CD14-positive monocyte (primary cell): ENCODE results near the gene RNASE4. TPM values are rescaled to one million over a fixed set of nuclear protein-coding genes. Genes with fewer than 3 reads are reported as not detected.

Experiments
- DNase-seq, 3 donors: peaks; one replicate each; pipeline ENCODE4 v3.0.0-alpha.2; 2011 to 2022
- H2AFZ ChIP-seq: 2 replicates; pipeline ENCODE4 v1.6.0; 2012; ENCODE audit warnings: mild to moderate bottlenecking, low read depth, low read length, inconsistent platforms; ENCODE audit not compliant: insufficient read depth, poor library complexity, severe bottlenecking
- H3K27ac ChIP-seq, 2 donors: 1 replicate in 1 of 2; 2 replicates in 1 of 2; pipeline ENCODE4 v1.5.1; 2012 to 2013; ENCODE audit warnings: low read length in 2 of 2, control low read depth in 1 of 2, inconsistent platforms in 1 of 2, low read depth in 1 of 2, mild to moderate bottlenecking in 1 of 2
- H3K27me3 ChIP-seq, 2 donors: one replicate each; pipeline versions ENCODE4 v1.6.0 to v1.6.1; 2011 to 2013; ENCODE audit warnings: low read length in 2 of 2; ENCODE audit not compliant: control insufficient read depth in 2 of 2, insufficient read depth in 2 of 2
- H3K36me3 ChIP-seq, 2 donors: replicated peaks in 1 of 2; 1 replicate in 1 of 2; 2 replicates in 1 of 2; pipeline versions ENCODE4 v1.5.1 to v1.6.1; 2012 to 2013; ENCODE audit warnings: low read length in 2 of 2, control low read depth in 1 of 2, inconsistent platforms in 1 of 2, mild to moderate bottlenecking in 1 of 2; ENCODE audit not compliant: insufficient read depth in 2 of 2, control insufficient read depth in 1 of 2
- H3K4me1 ChIP-seq, 2 donors: 1 replicate in 1 of 2; 2 replicates in 1 of 2; pipeline versions ENCODE4 v1.5.1 to v1.6.1; 2012 to 2013; ENCODE audit warnings: low read length in 2 of 2, control low read depth in 1 of 2, inconsistent platforms in 1 of 2, mild to moderate bottlenecking in 1 of 2, moderate library complexity in 1 of 2; ENCODE audit not compliant: insufficient read depth in 2 of 2, control insufficient read depth in 1 of 2
- H3K4me2 ChIP-seq: replicated peaks from 2 replicates; pipeline ENCODE3; 2012; ENCODE audit warnings: low read length, moderate library complexity, mild to moderate bottlenecking; ENCODE audit not compliant: poor library complexity, severe bottlenecking; ENCODE audit errors: extremely low read depth
- H3K4me3 ChIP-seq, 3 experiments: fragments of 200-600 bp in 1 of 3; sonication (generic) in 1 of 3; replicated peaks in 1 of 3; 1 replicate in 2 of 3; 2 replicates in 1 of 3; pipeline ENCODE4 v1.5.1; 2011 to 2013; ENCODE audit warnings: low read length in 3 of 3, mild to moderate bottlenecking in 3 of 3, control low read depth in 2 of 3, low read depth in 2 of 3, inconsistent platforms in 1 of 3, moderate library complexity in 1 of 3
- H3K79me2 ChIP-seq: 2 replicates; pipeline ENCODE4 v1.6.0; 2012; ENCODE audit warnings: mild to moderate bottlenecking, control low read depth, inconsistent platforms, low read length, moderate library complexity; ENCODE audit not compliant: insufficient read depth
- H3K9ac ChIP-seq: 2 replicates; pipeline ENCODE4 v1.6.0; 2017; ENCODE audit warnings: low read length, mild to moderate bottlenecking; ENCODE audit not compliant: insufficient read depth, poor library complexity, severe bottlenecking
- H3K9me3 ChIP-seq, 2 donors: replicated peaks in 1 of 2; 1 replicate in 1 of 2; 2 replicates in 1 of 2; pipeline versions ENCODE4 v1.5.1 to v1.6.1; 2012 to 2013; ENCODE audit warnings: low read length in 2 of 2, control low read depth in 1 of 2; ENCODE audit not compliant: control insufficient read depth in 1 of 2, insufficient read depth in 1 of 2
- H4K20me1 ChIP-seq: 2 replicates; pipeline ENCODE4 v1.6.0; 2012; ENCODE audit warnings: mild to moderate bottlenecking, low read length, control low read depth, moderate library complexity; ENCODE audit not compliant: insufficient read depth
- H3K27ac Mint-ChIP-seq, 7 donors: one replicate each; pipeline ENCODE4 v1.8.0; 2020; ENCODE audit warnings: mild to moderate bottlenecking in 7 of 7, mixed read lengths in 7 of 7, moderate library complexity in 6 of 7, inconsistent platforms in 2 of 7
- H3K27me3 Mint-ChIP-seq, 3 donors: one replicate each; pipeline ENCODE4 v1.8.0; 2021 to 2022; ENCODE audit warnings: low read depth in 3 of 3, mild to moderate bottlenecking in 3 of 3, mixed read lengths in 3 of 3, moderate library complexity in 3 of 3, inconsistent platforms in 1 of 3
- H3K36me3 Mint-ChIP-seq, 2 donors: one replicate each; pipeline ENCODE4 v1.8.0; 2020; ENCODE audit warnings: mixed read lengths in 2 of 2, inconsistent platforms in 1 of 2, mild to moderate bottlenecking in 1 of 2
- H3K4me1 Mint-ChIP-seq: one replicate; pipeline ENCODE4 v1.8.0; 2020; ENCODE audit warnings: mild to moderate bottlenecking, mixed read lengths
- H3K4me3 Mint-ChIP-seq, 2 donors: one replicate each; pipeline ENCODE4 v1.8.0; 2020; ENCODE audit warnings: mild to moderate bottlenecking in 2 of 2, mixed read lengths in 2 of 2, moderate library complexity in 1 of 2
- H3K9me3 Mint-ChIP-seq, 7 donors: one replicate each; pipeline ENCODE4 v1.8.0; 2020 to 2022; ENCODE audit warnings: mixed read lengths in 7 of 7, mild to moderate bottlenecking in 6 of 7, moderate library complexity in 6 of 7, inconsistent platforms in 2 of 7
- CTCF ChIP-seq: fragments of 200-600 bp; IDR thresholded peaks from one replicate; pipeline ENCODE4 v1.8.0; 2022; ENCODE audit warnings: antibody characterized with exemption, mild to moderate bottlenecking
- WGBS: methylation state at CpG from one replicate; pipeline ENCODE4 v1.1.5; 2013; ENCODE audit warnings: missing lambda C conversion rate; ENCODE audit not compliant: insufficient coverage; 5-methylcytosine and 5-hydroxymethylcytosine counted together
- intact Hi-C, 2 donors: fragments of 100-400 bp; cut with micrococcal nuclease; formaldehyde crosslinking; loops; one replicate each; pipeline versions ENCODE4 v1.15.0 to v1.15.1; 2023
- polyA plus RNA-seq, 3 donors: library from polyadenylated mRNA; depleted of rRNA in 1 of 3; unstranded in 2 of 3; stranded (reverse) in 1 of 3; fragments of 300-500 nt in 2 of 3; fragments of >200 nt in 1 of 3; fragmentation: Illumina TruSeq in 2 of 3; gene quantifications; 1 replicate in 2 of 3; 2 replicates in 1 of 3; pipeline ENCODE4 v1.2.3, GENCODE V29; 2012 to 2021

Gene RNASE4
- polyA plus RNA-seq, 3 donors = 18.5 to 85.8 (median 49.1) TPM

DNA sequence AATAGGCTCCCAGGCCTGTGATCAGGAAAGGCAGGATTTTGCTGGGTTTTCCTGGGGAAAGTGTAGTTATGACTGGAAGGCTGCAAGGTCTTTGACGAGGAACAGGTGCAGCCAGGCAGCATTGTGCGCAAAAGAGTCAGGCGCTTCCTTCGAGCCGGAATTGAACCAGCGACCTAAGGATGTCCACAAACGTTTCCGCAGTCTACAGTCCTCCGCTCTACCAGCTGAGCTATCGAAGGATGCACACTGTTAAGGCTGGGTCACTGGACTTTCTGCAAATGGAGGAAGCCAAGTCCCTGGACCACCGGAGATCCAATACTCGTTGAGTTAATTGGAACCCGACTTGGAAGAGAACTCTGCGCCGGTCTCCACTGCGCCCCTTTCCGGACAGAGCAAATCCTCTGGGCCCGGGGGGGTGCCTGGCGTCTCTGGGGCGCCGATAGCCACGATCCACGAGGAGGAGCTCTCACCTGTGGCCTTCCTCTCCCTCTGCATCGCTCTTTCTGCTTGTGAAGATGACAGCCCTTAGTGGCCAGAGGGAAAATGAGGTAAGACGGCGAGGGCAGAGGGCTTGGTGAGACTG, 24.5 kb upstream of the RNASE4 start:
- no peak overlapping the region for H3K27ac Mint-ChIP-seq
- no peak for TF ChIP-seq CTCF
- H3K27ac ChIP-seq = no peak overlapping the region
- H3K4me1 ChIP-seq = peaks cover 15 to 19% of the 10 kb centered on the region in 2 donors
- no peaks in the 10 kb centered on the region for H4K20me1 ChIP-seq
- H3K9me3 ChIP-seq = no peaks in the 10 kb centered on the region
- no peak overlapping the region for H2AFZ ChIP-seq
- H3K9me3 Mint-ChIP-seq = peaks cover 0 to 3% (median 0%) of the 10 kb centered on the region in 7 donors
- H3K4me3 ChIP-seq = no peak overlapping the region
- H3K4me3 Mint-ChIP-seq = peak overlapping the region in 1 of 2 donors; percentile 3
- DNase-seq = no peak
- H3K79me2 ChIP-seq = no peaks in the 10 kb centered on the region
- peaks cover 18 to 26% of the 10 kb centered on the region in 2 donors for H3K27me3 ChIP-seq
- WGBS = 79% methylated on average over 23 of the region's 26 CpGs
- intact Hi-C loops = loop anchor here (5.0 kb wide), 1 partner anchor 32 kb away; no protein-coding TSS in a partner anchor
- H3K9ac ChIP-seq = no peak overlapping the region
- H3K4me2 ChIP-seq = no peak overlapping the region
- peaks cover 42 to 57% (median 51%) of the 10 kb centered on the region in 3 donors for H3K27me3 Mint-ChIP-seq
- no peaks in the 10 kb centered on the region for H3K36me3 ChIP-seq
- H3K36me3 Mint-ChIP-seq = no peaks in the 10 kb centered on the region
- peaks cover 28% of the 10 kb centered on the region for H3K4me1 Mint-ChIP-seq

DNA sequence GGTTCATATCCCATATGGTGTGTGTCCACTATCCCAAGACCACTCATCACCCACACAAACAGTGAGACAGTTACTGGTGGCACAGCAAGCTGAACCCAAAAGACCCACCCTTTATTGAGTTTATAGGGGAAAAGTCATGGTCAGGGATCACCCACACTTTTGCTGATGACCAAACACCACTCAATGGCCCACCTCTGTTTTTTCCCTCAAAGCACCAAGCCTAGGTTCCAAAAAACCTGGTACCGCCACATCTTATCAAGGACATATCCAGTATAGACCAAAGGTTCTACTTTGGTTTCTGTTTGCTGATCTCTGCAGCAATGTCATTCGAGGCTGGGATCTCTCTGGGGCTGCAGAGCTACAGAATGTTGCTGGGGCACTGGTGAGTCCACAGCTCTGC, 23.2 kb upstream of the RNASE4 start:
- no peaks in the 10 kb centered on the region for H3K36me3 Mint-ChIP-seq
- Histone ChIP-seq H3K9ac (no peak overlapping the region), H2AFZ (no peak overlapping the region), H3K79me2 (no peaks in the 10 kb centered on the region), H4K20me1 (no peaks in the 10 kb centered on the region), H3K36me3 (no peaks in the 10 kb centered on the region), H3K4me1 (peaks cover 15 to 19% of the 10 kb centered on the region in 2 donors), H3K27ac (no peak overlapping the region), H3K4me2 (no peak overlapping the region), H3K27me3 (peaks cover 8 to 14% of the 10 kb centered on the region in 2 donors), H3K9me3 (no peaks in the 10 kb centered on the region), H3K4me3 (no peak overlapping the region)
- no peak for TF ChIP-seq CTCF
- intact Hi-C loops = no loop called here
- WGBS = 67% methylated on average over 1 of the region's 2 CpGs
- H3K4me3 Mint-ChIP-seq = peak overlapping the region in 1 of 2 donors; percentile 23
- no peak overlapping the region for H3K27ac Mint-ChIP-seq
- peaks cover 0 to 3% (median 0%) of the 10 kb centered on the region in 7 donors for H3K9me3 Mint-ChIP-seq
- no peak for DNase-seq
- H3K27me3 Mint-ChIP-seq = peaks cover 30 to 44% (median 38%) of the 10 kb centered on the region in 3 donors
- peaks cover 34% of the 10 kb centered on the region for H3K4me1 Mint-ChIP-seq
